Ovary (tissue), 3 donors: ENCODE data around the gene ZNF281.

Source experiments
- POLR2A ChIP-seq: fragments of 450-650 bp; IDR thresholded peaks from one replicate; pipeline ENCODE4 v1.6.1; 2017; ENCODE audit warnings: antibody characterized with exemption, mild to moderate bottlenecking, moderate library complexity
- TF ChIP-seq, protein P1 (sequence below), 3 donors: fragments of 450-650 bp in 2 of 3; fragments of 200-600 bp in 1 of 3; IDR thresholded peaks; one replicate each; pipeline versions ENCODE4 v1.5.1 to v1.8.0; 2016 to 2022; ENCODE audit warnings: antibody characterized with exemption in 3 of 3, mild to moderate bottlenecking in 1 of 3
- donor health status: DM: no; HTN: no; CAD: no.

DNA sequence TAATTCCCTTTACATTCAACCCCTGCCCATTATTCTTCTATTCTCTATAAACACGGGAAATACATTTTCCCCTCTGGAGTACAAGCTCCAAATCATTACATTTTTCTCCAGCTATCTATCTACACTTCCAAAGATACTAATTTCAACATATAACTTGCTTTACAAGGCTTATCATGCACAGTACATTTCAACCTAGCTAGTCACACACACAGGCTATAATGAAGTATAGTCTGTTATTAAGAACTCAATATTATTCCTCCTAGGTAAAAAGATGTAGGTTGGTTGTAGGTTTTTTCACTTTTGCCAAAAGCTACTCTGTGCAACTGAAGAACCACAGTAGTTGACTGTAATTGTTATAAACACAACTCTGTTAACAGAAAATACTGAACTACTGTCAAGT is 8.1 kb downstream of the ZNF281 start:
- TF ChIP-seq POLR2A: no peak
- TF ChIP-seq, protein P1, sequence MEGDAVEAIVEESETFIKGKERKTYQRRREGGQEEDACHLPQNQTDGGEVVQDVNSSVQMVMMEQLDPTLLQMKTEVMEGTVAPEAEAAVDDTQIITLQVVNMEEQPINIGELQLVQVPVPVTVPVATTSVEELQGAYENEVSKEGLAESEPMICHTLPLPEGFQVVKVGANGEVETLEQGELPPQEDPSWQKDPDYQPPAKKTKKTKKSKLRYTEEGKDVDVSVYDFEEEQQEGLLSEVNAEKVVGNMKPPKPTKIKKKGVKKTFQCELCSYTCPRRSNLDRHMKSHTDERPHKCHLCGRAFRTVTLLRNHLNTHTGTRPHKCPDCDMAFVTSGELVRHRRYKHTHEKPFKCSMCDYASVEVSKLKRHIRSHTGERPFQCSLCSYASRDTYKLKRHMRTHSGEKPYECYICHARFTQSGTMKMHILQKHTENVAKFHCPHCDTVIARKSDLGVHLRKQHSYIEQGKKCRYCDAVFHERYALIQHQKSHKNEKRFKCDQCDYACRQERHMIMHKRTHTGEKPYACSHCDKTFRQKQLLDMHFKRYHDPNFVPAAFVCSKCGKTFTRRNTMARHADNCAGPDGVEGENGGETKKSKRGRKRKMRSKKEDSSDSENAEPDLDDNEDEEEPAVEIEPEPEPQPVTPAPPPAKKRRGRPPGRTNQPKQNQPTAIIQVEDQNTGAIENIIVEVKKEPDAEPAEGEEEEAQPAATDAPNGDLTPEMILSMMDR (IDR thresholded peaks at IDR 0.05): no peak
